Measurements from ENCODE around the gene UGT1A9.

The UGT1A9 gene

GRCh38 chr2:233756429-233757081 lies 84.9 kb downstream of the UGT1A9 start:
- Histone ChIP-seq H3K27ac (no peak overlapping the region), H3K9me3 (ENCODE audit: severe bottlenecking) (peaks cover 8% of the 10 kb centered on the region), H3K27me3 (ENCODE audit: insufficient read depth, low read depth, severe bottlenecking) (no peaks in the 10 kb centered on the region), H3K4me3 (ENCODE audit: low read depth, low read length) (no peak overlapping the region), H3K36me3 (no peaks in the 10 kb centered on the region)
- no peak for DNase-seq
- TF ChIP-seq CTCF (IDR thresholded peaks at IDR 0.05; ENCODE audit: low read depth, low read length), result no peak

DNA sequence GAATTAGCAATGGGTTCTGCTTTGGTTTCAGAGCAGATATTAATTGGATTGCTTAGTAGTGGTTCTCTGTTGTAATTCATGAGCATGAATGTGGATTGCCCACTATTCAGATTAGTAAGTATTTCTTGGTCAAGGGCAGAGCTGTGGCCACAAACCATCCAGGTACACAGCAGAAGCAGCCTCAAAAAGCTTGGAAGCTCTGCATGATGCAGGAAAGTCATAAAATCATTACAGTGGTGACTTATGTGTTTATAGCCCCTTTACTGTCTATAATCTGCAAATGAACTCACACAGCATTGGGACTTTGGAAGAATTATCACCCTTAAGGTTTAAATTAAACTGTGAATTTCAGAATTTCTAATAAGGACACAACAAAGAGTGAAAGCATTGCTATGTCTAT lies 86.4 kb downstream of the UGT1A9 start:
- no peak overlapping the region for H3K27ac ChIP-seq
- DNase-seq, result no peak
- H3K27me3 ChIP-seq (ENCODE audit: insufficient read depth, low read depth, severe bottlenecking), result no peaks in the 10 kb centered on the region
- TF ChIP-seq CTCF (IDR thresholded peaks at IDR 0.05; ENCODE audit: low read depth, low read length), result no peak
- H3K9me3 ChIP-seq (ENCODE audit: severe bottlenecking), result no peaks in the 10 kb centered on the region
- H3K4me3 ChIP-seq (ENCODE audit: low read depth, low read length), result no peak overlapping the region
- H3K36me3 ChIP-seq, result no peaks in the 10 kb centered on the region

DNA sequence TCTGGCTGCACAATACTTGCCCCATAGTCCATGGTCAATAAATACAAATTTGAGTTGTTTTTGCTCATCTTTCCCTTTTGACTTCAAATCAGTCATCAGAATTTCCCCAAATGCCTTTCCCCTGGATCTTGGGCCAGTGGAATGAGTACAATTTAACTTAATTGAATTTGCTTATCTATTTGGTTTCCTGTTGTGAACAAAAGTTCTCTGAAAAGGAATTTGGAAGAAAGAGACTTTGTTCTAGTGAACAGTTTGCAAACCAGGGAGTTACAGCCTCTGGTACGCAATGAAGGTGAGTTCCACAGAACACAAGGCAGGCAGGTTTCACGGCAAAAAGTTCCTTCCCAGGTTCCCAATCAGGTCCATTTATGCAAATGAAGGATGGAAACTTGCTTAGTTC lies 87.2 kb downstream of the UGT1A9 start:
- Histone ChIP-seq H3K4me3 (ENCODE audit: low read depth, low read length) (no peak overlapping the region), H3K9me3 (ENCODE audit: severe bottlenecking) (no peaks in the 10 kb centered on the region), H3K27me3 (ENCODE audit: insufficient read depth, low read depth, severe bottlenecking) (no peaks in the 10 kb centered on the region), H3K27ac (no peak overlapping the region), H3K36me3 (no peaks in the 10 kb centered on the region)
- TF ChIP-seq CTCF (IDR thresholded peaks at IDR 0.05; ENCODE audit: low read depth, low read length), result no peak
- no peak for DNase-seq

DNA sequence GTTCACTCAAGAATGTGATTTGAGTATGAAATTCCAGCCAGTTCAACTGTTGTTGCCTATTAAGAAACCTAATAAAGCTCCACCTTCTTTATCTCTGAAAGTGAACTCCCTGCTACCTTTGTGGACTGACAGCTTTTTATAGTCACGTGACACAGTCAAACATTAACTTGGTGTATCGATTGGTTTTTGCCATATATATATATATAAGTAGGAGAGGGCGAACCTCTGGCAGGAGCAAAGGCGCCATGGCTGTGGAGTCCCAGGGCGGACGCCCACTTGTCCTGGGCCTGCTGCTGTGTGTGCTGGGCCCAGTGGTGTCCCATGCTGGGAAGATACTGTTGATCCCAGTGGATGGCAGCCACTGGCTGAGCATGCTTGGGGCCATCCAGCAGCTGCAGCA lies 88.3 kb downstream of the UGT1A9 start, which contains the start of gene UGT1A1:
TSS of gene UGT1A1 (plus strand) at position 228 of the 400 bp plus-strand sequence. CDS start at position 246, 18 bp downstream.
- no peaks in the 10 kb centered on the region for H3K36me3 ChIP-seq
- H3K27me3 ChIP-seq (ENCODE audit: insufficient read depth, low read depth, severe bottlenecking), result no peaks in the 10 kb centered on the region
- no peaks in the 10 kb centered on the region for H3K9me3 ChIP-seq (ENCODE audit: severe bottlenecking)
- no peak within 1 kb of the TSS for H3K27ac ChIP-seq
- TF ChIP-seq CTCF (IDR thresholded peaks at IDR 0.05; ENCODE audit: low read depth, low read length), result no peak
- no peak within 1 kb of the TSS for H3K4me3 ChIP-seq (ENCODE audit: low read depth, low read length)
- no peak for DNase-seq

DNA sequence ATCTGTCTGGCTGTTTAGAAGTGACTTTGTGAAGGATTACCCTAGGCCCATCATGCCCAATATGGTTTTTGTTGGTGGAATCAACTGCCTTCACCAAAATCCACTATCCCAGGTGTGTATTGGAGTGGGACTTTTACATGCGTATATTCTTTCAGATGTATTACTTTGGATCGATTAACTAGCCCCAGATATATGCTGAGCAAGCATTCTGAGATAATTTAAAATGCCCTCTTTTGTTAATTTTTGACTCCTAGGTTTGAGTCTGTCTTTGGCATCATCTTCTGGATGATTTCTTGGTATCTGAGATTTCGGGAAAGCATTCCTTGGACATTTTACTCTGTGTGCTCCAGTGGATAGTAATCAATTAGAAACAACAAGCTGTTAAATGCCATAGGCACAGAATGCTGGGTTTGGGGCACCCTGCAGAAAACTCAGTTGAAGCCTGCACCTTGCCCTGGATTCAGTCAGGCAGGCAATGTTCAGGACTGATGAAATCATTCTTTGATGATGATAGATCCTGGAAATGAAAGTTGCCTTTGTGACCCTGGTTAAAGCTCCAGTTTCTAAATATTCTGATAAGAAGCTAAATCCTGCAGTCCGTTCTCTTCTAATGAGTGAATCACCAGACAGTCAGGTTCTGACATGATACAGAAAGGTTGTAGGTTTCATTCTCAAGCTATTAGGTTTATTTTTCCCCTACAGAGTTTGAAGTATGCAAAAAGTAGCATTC lies 89.5 kb downstream of the UGT1A9 start:
- Histone ChIP-seq H3K4me3 (ENCODE audit: low read depth, low read length) (no peak overlapping the region), H3K27me3 (ENCODE audit: insufficient read depth, low read depth, severe bottlenecking) (no peaks in the 10 kb centered on the region), H3K27ac (no peak overlapping the region), H3K9me3 (ENCODE audit: severe bottlenecking) (no peaks in the 10 kb centered on the region), H3K36me3 (no peaks in the 10 kb centered on the region)
- no peak for TF ChIP-seq CTCF (IDR thresholded peaks at IDR 0.05; ENCODE audit: low read depth, low read length)
- no peak for DNase-seq
